ENCODE measurements around the gene ZPBP2.
"Not testable (repeated sequence)": the region's sequence is repeated elsewhere in the genome, so short reads cannot be mapped to it uniquely, and the experiment has no call there.

The ZPBP2 gene, protein sequence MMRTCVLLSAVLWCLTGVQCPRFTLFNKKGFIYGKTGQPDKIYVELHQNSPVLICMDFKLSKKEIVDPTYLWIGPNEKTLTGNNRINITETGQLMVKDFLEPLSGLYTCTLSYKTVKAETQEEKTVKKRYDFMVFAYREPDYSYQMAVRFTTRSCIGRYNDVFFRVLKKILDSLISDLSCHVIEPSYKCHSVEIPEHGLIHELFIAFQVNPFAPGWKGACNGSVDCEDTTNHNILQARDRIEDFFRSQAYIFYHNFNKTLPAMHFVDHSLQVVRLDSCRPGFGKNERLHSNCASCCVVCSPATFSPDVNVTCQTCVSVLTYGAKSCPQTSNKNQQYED

DNA sequence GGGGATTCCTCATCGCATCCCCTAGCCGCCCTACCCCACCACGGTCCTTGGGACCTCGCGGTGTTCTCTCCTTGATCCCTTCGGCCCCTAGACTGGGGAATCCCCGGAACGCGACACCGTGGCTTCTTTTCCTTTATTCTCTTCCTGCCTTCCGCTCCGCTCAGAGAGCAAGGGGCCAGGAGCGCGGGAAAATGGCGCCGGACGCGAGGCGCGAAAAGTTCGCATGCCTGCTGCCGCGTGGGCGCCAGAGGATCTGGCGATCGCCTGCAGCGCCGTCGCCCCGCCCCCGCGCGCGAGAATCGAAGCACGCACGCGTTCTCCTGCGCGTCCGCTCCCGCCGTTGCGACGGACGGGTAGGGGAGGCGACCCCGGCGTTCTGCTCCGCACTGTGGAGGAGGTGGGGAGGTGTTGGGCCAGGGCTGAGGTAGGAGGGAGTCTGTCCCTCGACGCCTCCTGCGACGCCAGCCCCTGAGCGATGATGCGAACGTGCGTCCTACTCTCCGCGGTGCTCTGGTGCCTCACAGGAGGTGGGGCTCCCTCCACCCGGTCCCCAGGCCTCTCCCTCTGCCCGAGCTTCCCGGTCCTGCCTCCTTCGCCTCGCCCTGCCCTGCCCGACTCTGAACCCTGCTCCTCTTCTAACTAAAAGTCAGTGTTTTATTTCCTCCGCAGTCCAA lies at the start of gene ZPBP2:
Gene ZPBP2 (plus strand): TSS at position 323 of the 674 bp plus-strand sequence. CDS start 153 bp downstream, at position 476.
- in situ Hi-C loops (cut with HindIII; ENCODE audit: low sequenced_read_pairs): no loop called here

DNA sequence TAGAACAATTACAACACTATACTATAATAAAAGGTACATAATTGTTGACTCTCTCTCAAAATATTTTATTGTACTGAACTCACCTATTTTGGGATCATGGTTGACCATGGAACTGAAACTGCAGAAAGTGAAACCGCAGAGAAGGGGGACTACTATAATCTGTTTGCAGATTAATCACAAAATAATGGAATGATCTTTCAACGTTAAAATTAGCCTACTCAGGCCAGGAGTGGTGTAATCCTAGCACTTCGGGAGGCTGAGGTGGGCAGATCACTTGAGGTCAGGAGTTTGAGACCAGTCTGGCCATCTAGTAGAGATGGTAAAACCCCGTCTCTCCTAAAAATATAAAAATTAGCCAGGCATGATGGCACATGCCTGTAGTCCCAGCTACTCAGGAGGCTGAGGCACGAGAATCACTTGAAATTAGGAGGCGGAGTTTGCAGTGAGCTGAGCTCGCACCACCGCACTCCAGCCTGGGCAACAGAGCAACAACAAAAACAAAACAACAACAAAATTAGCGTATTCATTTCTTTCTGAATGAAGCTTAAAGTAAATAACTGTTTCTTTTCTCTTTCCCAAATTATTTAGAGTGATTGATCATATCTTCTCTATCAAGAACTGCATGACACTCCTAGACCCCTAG lies 49.5 kb upstream of the ZPBP2 start:
- in situ Hi-C loops (cut with HindIII; ENCODE audit: low sequenced_read_pairs): no loop called here

DNA sequence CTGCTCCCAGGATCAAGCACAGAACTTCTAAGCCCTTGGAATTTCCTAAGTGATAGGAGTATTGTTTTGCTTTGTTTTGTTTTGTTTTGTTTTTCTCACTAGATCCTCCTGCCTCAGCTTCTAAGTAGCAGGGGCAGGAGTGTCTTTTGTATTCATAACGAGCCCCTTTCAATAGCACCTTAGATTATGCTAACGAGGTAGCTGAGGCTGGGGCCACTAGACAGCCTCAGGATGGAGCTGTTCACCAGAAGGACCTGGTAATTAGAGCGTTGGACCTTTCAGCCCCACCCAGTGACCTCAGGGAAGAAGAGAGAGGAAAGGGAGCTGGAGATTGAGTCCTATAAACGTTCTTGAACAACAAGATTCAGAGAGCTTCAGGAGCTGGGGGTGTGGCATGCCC lies 47.5 kb upstream of the ZPBP2 start:
- in situ Hi-C loops (cut with HindIII; ENCODE audit: low sequenced_read_pairs): no loop called here

DNA sequence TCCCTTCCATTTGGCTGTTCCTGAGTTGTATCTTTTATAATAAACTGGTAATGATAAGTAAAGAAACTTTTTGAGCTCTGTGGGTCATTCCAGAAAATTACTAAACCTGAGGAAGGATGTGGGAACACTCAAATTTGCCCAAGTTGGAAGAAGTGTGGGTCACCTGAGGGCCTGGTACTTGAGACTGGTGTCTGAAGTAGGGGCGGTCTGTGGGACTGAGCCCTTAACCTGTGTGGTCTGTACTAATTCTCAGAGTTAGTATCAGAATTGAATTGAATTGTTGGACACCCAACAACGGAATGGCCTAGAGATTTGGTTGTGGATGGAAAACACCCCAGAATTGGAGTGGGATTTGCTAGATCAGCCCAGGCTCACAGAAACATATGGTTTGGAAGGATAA lies 47.0 kb upstream of the ZPBP2 start:
- in situ Hi-C loops (cut with HindIII; ENCODE audit: low sequenced_read_pairs): no loop called here

DNA sequence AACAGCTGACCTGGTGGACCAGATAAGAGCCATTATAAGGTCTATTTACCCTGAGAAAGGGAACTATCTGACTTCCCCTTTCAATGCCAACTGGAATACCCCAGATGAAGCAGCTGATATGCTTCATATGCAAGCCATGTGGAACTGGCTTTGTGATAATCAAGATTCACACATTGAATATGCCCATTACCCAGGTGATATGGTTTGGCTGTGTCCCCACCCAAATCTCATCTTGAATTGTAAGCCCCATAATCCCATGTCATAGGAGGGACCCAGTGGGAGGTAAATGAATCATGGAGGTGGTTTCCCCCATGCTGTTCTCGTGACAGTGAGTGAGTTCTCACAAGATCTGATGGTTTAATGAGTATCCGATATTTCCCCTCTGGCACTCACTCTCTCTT lies 46.0 kb upstream of the ZPBP2 start:
- in situ Hi-C loops (cut with HindIII; ENCODE audit: low sequenced_read_pairs): no loop called here

DNA sequence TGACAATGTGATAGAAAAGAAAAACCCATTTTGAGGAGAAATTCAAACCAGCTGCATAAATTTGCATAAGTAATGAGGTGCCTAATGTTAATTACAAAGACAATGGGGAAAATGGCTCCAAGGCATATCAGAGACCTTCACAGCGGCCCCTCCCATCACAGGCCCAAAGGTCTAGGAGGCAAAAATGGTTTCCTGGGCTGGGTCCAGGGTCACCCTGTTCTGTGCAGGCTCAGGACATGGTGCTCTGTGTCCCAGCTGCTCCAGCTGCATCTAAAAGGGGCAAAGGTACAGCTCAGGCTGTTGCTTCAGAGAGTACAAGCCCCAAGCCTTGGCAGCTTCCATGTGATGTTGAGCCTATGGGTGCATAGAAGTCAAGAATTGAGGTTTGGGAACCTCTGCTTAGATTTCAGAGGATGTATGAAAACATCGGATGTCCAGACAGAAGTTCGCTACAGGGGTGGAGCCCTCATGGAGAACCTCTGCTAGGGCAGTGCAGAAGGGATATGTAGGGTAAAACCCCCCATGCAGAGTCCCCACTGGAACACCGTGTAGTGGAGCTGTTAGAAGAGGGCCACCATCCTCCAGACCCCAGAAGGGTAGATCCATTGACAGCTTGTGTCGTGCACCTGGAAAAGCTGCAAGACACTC lies 44.5 kb upstream of the ZPBP2 start:
- in situ Hi-C loops (cut with HindIII; ENCODE audit: low sequenced_read_pairs): no loop called here

DNA sequence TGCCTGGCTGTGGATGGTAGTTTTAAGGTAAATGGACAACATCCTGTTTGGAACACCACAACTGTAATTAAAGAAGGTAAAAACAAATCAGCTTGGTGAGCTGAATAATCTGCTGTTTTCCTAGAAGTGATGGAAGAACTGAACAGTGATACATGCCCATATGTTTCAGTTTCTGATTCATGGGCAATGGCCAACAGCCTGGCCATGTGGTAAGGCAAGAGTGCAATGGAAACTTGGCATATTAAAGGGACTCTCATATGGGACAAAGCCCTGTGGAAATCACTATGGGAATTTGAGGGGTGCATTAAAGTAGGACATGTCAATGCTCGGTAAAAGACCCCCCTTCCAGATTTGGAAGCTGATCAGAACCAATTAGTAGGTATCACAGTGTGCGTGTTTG lies 41.7 kb upstream of the ZPBP2 start:
- in situ Hi-C loops (cut with HindIII; ENCODE audit: low sequenced_read_pairs): no loop called here

DNA sequence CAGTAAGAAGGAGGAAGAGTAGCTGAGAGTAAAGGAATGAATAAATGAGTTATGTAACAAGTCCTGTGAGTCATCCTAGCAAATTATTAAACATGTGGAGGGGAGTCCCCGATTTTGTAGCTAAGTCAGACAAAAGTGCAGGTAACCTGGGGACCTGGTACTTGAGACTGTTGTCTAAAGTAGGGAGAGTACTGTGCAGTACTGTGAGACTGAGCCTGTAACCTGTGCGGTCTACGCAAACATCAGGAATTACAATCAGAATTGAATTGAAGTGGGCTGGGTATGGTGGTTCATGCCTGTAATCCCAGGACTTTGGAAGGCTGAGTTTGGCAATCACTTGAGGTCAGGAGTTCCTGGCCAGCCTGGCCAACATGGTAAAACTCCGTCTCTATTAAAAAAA lies 39.6 kb upstream of the ZPBP2 start:
- in situ Hi-C loops (cut with HindIII; ENCODE audit: low sequenced_read_pairs): no loop called here

DNA sequence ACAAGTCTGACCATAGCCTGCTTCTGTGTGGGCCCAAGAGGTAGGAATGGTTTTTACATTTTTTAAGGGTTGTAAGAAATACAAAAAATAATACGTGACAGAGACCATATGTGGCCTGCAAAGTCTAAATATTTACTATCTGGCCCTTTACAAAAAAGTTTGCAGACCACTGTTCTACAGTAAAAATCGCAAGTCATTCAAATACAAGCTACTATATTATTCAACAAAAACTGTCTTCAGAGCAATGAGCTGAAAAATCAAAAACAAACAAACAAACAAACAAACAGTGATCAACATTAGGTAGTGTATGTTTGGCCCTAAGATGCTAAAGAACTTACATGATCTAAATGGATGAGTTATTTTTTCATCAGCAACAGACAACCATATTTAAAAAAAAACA lies 36.4 kb upstream of the ZPBP2 start:
- in situ Hi-C loops (cut with HindIII; ENCODE audit: low sequenced_read_pairs): no loop called here

DNA sequence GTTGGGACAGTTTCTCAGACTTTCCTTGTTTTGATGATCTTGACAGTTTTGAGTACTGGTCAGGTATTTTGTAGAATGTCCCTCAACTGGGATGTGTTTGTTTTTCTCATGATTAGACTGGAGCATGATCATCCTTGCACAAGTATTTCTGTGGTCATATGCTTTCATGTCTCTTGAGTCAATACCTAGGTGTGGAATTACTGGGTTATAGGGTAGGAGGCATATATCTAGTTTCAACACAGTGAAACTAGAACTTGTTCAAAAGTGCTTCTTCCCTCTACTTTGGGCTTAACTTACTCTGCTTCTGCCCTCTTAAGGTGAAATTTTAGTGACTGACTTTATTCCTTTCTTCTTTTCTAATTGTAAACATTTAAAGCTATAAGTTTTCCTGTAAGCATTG lies 34.0 kb upstream of the ZPBP2 start:
- in situ Hi-C loops (cut with HindIII; ENCODE audit: low sequenced_read_pairs): no loop called here

DNA sequence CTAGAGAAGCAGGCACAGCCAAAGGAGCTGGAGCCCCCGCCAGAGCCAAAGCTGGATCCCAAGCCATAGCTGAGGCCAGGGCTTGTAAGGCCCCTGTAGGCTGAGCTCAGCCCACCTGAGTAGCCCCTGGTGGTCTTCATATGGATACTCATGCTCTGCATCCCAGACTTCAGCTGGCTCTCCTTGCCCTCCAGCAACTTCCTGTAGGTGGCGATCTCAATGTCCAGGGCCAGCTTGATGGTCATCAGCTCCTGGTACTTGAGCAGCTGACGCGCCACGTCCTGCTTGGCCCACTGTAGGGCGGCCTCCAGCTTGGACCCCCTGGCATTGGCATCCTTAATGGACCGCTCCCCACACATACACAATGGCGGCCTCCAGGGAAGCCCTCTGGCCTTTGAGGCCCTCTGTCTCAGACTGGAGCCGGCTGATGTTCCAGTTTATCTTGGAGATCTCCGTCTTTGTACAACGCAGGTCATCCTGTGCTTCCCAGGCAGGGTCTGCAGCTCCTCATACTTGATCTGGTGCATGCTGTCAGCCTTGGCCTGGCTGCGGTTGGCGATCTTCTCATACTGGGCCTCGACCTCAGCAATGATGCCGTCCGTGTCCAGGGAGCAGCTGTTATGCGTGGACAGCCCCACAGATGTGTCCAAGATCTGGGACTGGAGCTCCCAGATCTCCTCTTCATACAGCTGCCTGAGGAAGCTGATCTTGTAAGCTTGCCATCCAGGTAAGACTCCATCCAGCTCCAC lies 32.8 kb upstream of the ZPBP2 start:
- in situ Hi-C loops (cut with HindIII; ENCODE audit: low sequenced_read_pairs): no loop called here

DNA sequence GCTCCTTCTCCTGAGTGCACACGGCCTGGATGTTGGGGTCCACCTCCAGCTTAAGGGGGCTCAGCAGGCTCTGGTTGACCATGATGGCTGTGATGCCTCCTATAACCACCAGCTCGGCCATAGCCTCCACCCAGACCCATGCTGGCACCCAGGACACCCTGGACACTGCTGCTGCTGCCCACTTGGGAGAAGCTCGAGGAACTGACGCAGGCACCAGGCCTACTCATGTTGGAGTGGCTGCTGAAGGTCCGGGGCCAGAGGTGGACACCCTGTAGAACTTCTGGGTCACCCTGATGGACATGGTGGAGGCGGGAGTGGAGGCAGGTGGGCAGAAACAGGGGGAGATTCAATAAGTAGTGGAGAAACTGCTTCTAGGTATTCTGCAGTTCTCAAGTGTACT lies 31.9 kb upstream of the ZPBP2 start:
- in situ Hi-C loops (cut with HindIII; ENCODE audit: low sequenced_read_pairs): no loop called here

DNA sequence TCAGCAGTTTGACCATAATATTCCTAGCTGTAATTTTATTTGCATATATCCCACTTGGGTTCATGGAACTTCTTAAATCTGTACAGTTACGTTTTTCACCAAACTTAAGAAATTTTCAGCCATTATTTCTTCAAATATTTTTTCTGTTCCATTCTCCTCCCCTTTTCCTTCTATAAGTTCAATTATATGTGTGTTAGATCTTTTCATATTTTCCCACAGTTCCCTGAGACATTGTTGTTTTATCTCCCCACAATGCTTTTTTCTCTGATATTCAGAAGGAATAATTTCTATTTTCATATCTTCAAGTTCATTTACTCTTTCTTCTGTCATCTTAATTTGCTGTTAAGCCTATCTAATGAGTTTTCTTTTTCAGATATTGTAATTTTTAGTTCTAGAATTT lies 29.9 kb upstream of the ZPBP2 start:
- in situ Hi-C loops (cut with HindIII; ENCODE audit: low sequenced_read_pairs): no loop called here

DNA sequence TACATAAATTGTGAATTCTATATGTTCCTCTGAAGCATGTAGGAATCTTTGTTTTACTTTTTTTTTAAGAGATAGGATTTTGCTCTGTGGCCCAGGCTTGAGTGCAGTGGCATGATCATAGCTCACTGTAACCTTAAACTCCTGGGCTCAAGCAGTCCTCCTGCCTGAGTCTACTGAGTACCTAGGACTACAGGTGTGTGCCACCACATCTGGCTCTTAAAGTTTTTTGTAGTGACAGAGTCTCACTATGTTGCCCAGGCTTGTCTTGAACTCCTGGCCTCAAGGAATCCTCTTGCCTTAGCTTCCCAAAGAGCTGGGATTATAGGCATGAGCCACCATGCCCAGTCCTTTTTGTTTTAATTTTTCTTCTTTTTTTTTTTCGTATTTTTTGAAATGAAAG lies 29.2 kb upstream of the ZPBP2 start:
- in situ Hi-C loops (cut with HindIII; ENCODE audit: low sequenced_read_pairs): no loop called here

DNA sequence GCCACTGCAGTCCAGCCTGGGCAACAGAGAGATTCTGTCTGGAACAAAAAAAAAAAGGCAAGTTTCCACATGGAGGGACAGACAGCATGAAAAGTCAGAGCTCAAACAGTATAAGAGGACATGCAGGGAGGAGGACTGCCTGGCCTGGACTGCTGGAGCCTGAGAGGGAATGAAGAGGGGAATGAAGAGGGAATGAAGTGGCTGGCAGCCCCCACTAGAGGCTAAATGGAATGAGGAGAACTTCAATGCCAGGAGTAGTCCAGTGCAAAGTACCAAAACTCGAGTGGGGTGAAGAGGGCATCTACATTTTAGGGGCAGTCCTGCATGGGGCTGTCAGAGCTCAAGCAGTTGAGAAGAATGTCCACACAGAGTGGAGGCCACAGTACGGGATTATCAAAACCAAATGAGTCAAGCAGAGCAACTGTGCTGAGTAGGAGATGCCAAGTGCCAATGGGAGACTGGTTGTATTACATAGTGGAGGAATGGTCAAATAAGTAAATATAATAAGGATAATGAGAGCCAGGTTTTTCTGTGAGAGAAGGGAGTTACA lies 26.8 kb upstream of the ZPBP2 start:
- in situ Hi-C loops (cut with HindIII; ENCODE audit: low sequenced_read_pairs): no loop called here

DNA sequence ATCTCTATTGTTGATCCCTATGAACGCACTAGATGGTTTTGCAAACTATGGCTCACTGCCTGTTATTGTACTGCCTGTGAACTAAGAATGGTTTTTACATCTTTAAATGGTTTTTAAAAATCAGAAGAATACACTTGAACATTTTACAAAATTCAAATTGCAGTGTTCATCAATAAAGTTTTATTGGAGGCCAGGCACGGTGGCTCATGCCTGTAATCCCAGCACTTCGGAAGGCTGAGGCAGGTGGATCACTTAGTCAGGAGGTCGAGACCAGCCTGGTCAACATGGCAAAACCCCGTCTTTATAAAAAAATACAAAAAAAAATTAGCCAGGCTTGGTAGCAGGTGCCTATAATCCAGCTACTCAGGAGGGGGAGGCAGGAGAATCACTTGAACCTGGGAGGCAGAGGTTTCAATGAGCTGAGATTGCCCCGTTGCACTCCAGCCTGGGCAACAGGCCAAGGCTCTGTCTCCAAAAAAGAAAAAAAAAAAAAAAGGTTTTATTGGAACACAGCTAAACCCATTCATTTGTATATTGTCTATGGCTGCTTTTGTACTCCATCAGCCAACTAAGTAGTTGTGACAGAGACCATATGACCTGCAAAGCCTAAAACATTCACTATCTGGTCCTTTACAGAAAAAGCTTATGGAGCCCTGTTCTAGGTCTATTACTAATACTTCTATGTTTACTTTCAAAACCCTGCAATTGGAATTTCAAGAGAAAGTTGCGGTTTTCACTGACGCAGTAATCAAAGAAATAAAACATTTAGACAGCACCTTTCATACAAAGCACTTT lies 22.8 kb upstream of the ZPBP2 start:
- in situ Hi-C loops (cut with HindIII; ENCODE audit: low sequenced_read_pairs): no loop called here

DNA sequence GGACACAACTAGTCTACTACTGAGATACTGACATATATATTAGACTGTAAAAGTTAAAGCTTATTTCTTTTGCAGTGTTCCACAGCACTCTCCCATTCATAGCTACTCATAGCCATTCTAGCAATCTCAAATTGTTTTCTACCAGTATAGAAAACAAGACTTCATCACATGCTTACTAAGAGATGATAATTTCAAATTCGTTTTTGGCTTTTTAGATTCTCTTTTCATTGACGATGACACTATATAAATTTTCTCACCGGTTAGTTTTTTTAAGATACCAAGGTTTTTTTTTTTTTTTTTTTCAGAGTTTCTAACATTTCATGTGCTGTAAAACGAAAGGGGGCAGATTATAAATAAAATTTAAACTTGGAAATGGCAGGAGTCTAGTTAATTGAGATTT lies 21.8 kb upstream of the ZPBP2 start:
- in situ Hi-C loops (cut with HindIII; ENCODE audit: low sequenced_read_pairs): no loop called here

DNA sequence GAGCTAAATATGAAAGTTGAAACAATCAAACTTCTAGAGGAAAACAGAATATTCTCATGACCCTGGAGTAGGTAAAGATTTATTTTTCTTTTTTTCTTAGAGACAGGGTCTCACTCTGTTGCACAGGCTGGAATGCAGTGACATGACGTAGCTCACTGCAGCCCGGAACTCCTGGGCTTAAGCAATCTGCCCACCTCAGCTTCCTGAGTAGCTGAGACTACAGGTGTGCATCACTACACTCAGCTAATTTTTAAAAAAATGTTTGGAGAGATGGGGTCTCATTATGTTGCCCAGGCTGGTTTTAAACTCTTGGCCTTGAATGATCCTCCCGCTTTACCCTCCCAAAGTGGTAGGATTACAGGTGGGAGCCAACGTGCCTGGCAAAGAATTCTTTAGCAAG lies 19.4 kb upstream of the ZPBP2 start:
- in situ Hi-C loops (cut with HindIII; ENCODE audit: low sequenced_read_pairs): no loop called here

DNA sequence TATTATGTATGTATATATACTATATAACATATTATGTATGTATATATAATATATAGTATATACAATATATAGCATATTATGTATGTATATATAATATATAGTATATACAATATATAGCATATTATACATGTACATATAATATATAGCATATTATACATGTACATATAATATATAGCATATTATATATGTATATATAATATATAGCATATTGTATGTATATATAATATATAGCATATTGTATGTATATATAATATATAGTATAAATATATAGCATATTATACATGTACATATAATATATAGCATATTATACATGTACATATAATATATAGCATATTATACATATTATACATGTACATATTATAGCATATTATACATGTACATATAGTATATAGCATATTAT lies 17.8 kb upstream of the ZPBP2 start:
- in situ Hi-C loops (cut with HindIII; ENCODE audit: low sequenced_read_pairs): not testable (repeated sequence)

DNA sequence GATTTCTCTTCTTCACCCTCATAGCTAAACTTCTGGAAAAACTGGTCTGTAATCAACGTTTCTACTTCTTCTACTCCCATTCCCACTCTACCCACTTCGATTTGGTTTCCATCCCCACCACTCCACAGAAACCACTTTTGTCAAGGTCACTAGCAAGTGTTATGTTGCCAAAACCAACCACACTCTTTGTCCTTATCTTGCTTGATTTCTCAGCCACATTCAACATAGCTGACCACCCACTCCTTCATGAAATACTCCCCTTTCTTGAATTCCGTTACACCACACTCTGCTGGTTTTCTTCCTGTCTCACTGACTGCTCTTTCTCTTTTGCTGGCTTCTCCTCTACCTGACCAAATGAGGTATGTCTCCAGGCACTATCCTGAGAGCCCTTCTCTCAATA lies 15.8 kb upstream of the ZPBP2 start:
- in situ Hi-C loops (cut with HindIII; ENCODE audit: low sequenced_read_pairs): no loop called here
